OCI-LY1 (cell line): ENCODE measurements around the gene TSPOAP1.

Source experiments
- H2AFZ ChIP-seq: fragments of 200-600 bp; sonication (generic), shearing (Covaris generic); 2 replicates; pipeline ENCODE4 v1.6.0; 2014; ENCODE audit warnings: antibody characterized with exemption, mild to moderate bottlenecking, low read length
- H3F3A ChIP-seq: fragments of 200-600 bp; sonication (generic), shearing (Covaris generic); 2 replicates; pipeline ENCODE4 v1.6.0; 2014; ENCODE audit warnings: mild to moderate bottlenecking, antibody characterized with exemption, low read length, moderate library complexity; ENCODE audit not compliant: insufficient read depth
- H3K27ac ChIP-seq: fragments of 200-600 bp; sonication (generic); 2 replicates; pipeline ENCODE4 v1.5.1; 2014; ENCODE audit warnings: low read length, mixed run types, mild to moderate bottlenecking, low read depth; ENCODE audit not compliant: poor library complexity, severe bottlenecking
- H3K27me3 ChIP-seq: fragments of 200-600 bp; sonication (generic); 2 replicates; pipeline ENCODE4 v1.6.0; 2014; ENCODE audit warnings: antibody characterized with exemption, mild to moderate bottlenecking, low read length, moderate library complexity; ENCODE audit not compliant: insufficient read depth
- H3K36me3 ChIP-seq: fragments of 200-600 bp; sonication (generic); 2 replicates; pipeline ENCODE4 v1.6.1; 2014; ENCODE audit warnings: mild to moderate bottlenecking, antibody characterized with exemption, low read length, moderate library complexity, mixed read lengths; ENCODE audit not compliant: insufficient read depth
- H3K4me1 ChIP-seq: fragments of 200-600 bp; sonication (generic); 2 replicates; pipeline ENCODE4 v1.5.1; 2014; ENCODE audit warnings: mild to moderate bottlenecking, low read length, moderate library complexity; ENCODE audit not compliant: insufficient read depth, severe bottlenecking
- H3K4me2 ChIP-seq: fragments of 200-600 bp; sonication (generic), shearing (Covaris generic); 2 replicates; pipeline ENCODE4 v1.6.1; 2014; ENCODE audit warnings: low read length
- H3K4me3 ChIP-seq: fragments of 200-600 bp; sonication (generic); 2 replicates; pipeline ENCODE4 v1.5.1; 2014; ENCODE audit warnings: low read length, low read depth, mild to moderate bottlenecking, mixed read lengths; ENCODE audit not compliant: poor library complexity, severe bottlenecking
- H3K79me2 ChIP-seq: fragments of 200-600 bp; shearing (Covaris generic); 2 replicates; pipeline ENCODE4 v1.6.1; 2016; ENCODE audit warnings: mixed run types, low read length, mixed read lengths; ENCODE audit not compliant: insufficient read depth
- H3K9ac ChIP-seq: fragments of 200-600 bp; sonication (generic), shearing (Covaris generic); 2 replicates; pipeline ENCODE4 v1.6.1; 2014; ENCODE audit warnings: mild to moderate bottlenecking, low read length, mixed read lengths
- H3K9me2 ChIP-seq: fragments of 200-600 bp; sonication (generic), shearing (Covaris generic); 2 replicates; pipeline ENCODE4 v1.6.1; 2014; ENCODE audit warnings: low read depth, mild to moderate bottlenecking, low read length, mixed read lengths
- H3K9me3 ChIP-seq: fragments of 200-600 bp; shearing (Covaris generic); 2 replicates; pipeline ENCODE4 v1.6.1; 2014; ENCODE audit warnings: low read length, mixed read lengths
- H4K20me1 ChIP-seq: fragments of 200-600 bp; sonication (generic), shearing (Covaris generic); 2 replicates; pipeline ENCODE4 v1.6.0; 2016; ENCODE audit warnings: mild to moderate bottlenecking, low read length; ENCODE audit not compliant: insufficient read depth
- CTCF ChIP-seq: fragments of 200-600 bp; sonication (generic), shearing (Covaris generic); IDR thresholded peaks from 2 replicates; pipeline ENCODE4 v1.5.1; 2017; ENCODE audit warnings: mild to moderate bottlenecking, antibody characterized with exemption, low read length, moderate library complexity, mixed read lengths
- EZH2 ChIP-seq: fragments of 200-600 bp; sonication (generic), shearing (Covaris generic); IDR thresholded peaks from 2 replicates; pipeline ENCODE4 v1.8.0; 2017; ENCODE audit warnings: borderline replicate concordance, mixed run types, mild to moderate bottlenecking, antibody characterized with exemption, low read length, moderate library complexity, mixed read lengths

The TSPOAP1 gene

GRCh38 chr17:58302171-58302918 is 26.2 kb downstream of the TSPOAP1 start:
- Histone ChIP-seq H3K4me2 (no peak overlapping the region), H3F3A (no peaks in the 10 kb centered on the region), H3K27me3 (no peaks in the 10 kb centered on the region), H3K9ac (no peak overlapping the region), H3K36me3 (peaks cover 16% of the 10 kb centered on the region; the same call in 1 of the 2 replicates), H2AFZ (no peak overlapping the region), H3K9me2 (no peaks in the 10 kb centered on the region), H3K9me3 (no peaks in the 10 kb centered on the region), H4K20me1 (no peaks in the 10 kb centered on the region), H3K4me1 (no peaks in the 10 kb centered on the region), H3K27ac (no peak overlapping the region), H3K79me2 (no peaks in the 10 kb centered on the region), H3K4me3 (no peak overlapping the region)
- no peak for TF ChIP-seq EZH2
- no peak for TF ChIP-seq CTCF

- Histone ChIP-seq H3K9me2 (no peaks in the 10 kb centered on the region), H4K20me1 (no peaks in the 10 kb centered on the region), H3F3A (no peaks in the 10 kb centered on the region), H3K36me3 (peaks cover 10% of the 10 kb centered on the region; the same call in 1 of the 2 replicates), H3K27ac (no peak overlapping the region), H3K4me3 (no peak overlapping the region), H3K9me3 (no peaks in the 10 kb centered on the region), H3K4me2 (no peak overlapping the region), H2AFZ (no peak overlapping the region), H3K27me3 (no peaks in the 10 kb centered on the region), H3K79me2 (no peaks in the 10 kb centered on the region), H3K4me1 (no peaks in the 10 kb centered on the region), H3K9ac (no peak overlapping the region)
- TF ChIP-seq EZH2 (no peak), CTCF (no peak)
These were observed 27.0 kb downstream of the TSPOAP1 start for GRCh38 chr17:58301504-58302150.

DNA sequence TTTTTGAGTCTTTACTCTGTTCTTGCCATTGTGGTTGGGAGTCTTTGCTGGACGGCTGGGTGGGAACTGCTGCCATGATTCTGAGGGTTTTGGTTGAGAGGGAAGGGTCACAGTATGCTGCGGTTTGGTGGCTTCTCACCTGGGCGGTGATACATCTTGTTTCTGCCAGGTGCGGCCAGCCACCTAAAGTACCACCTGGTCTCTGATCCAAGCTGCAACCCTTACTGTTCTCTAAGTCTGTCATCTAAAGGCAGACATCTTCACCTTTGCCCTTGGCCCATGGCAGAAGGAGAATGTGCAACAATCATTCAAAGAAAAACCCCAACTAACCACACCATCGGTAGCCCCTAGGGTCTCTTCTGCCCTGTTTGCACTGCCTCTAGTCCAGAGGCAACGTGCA is 28.3 kb downstream of the TSPOAP1 start:
- Histone ChIP-seq H3K9me3 (no peaks in the 10 kb centered on the region), H3K27ac (no peak overlapping the region), H3K79me2 (no peaks in the 10 kb centered on the region), H4K20me1 (no peaks in the 10 kb centered on the region), H3K9ac (no peak overlapping the region), H3K27me3 (no peaks in the 10 kb centered on the region), H3K4me3 (no peak overlapping the region), H3F3A (no peaks in the 10 kb centered on the region), H2AFZ (no peak overlapping the region), H3K4me2 (no peak overlapping the region), H3K9me2 (no peaks in the 10 kb centered on the region), H3K4me1 (no peaks in the 10 kb centered on the region), H3K36me3 (peaks cover 10% of the 10 kb centered on the region; the same call in 1 of the 2 replicates)
- TF ChIP-seq CTCF (no peak), EZH2 (no peak)
